ENCODE results near the gene EGR2. TPM values are rescaled to one million over a fixed set of nuclear protein-coding genes. Genes with fewer than 3 reads are reported as not detected.

The EGR2 gene
- total RNA-seq, 2 experiments from 2014 or later = 0.67 to 0.92 TPM

GRCh38 chr10:62816076-62816330 lies 163 bp downstream of the EGR2 start:
- H3K9me3 Mint-ChIP-seq = no peaks in the 10 kb centered on the region
- peak overlapping the region; percentile 98 for H3K27ac Mint-ChIP-seq
- no peaks in the 10 kb centered on the region for H3K36me3 Mint-ChIP-seq (ENCODE audit: low read depth)
- peaks cover 66% of the 10 kb centered on the region for H3K27me3 Mint-ChIP-seq
- peak overlapping the region; percentile 92 for H3K4me3 Mint-ChIP-seq
- peaks cover 51% of the 10 kb centered on the region for H3K4me1 Mint-ChIP-seq
- ChIA-PET CTCF (interaction anchor here (1.1 to 6.2 kb wide), 6 partner anchors 12 to 205 kb away, joined by 3 to 79 read pairs (median 4); partner anchors contain the start of gene ADO), POLR2A (interaction anchor here (0.6 to 1.4 kb wide), 2 partner anchors 11 to 131 kb away, joined by 3 to 4 read pairs; partner anchors contain the start of gene ADO)
- DNase-seq = no peak

DNA sequence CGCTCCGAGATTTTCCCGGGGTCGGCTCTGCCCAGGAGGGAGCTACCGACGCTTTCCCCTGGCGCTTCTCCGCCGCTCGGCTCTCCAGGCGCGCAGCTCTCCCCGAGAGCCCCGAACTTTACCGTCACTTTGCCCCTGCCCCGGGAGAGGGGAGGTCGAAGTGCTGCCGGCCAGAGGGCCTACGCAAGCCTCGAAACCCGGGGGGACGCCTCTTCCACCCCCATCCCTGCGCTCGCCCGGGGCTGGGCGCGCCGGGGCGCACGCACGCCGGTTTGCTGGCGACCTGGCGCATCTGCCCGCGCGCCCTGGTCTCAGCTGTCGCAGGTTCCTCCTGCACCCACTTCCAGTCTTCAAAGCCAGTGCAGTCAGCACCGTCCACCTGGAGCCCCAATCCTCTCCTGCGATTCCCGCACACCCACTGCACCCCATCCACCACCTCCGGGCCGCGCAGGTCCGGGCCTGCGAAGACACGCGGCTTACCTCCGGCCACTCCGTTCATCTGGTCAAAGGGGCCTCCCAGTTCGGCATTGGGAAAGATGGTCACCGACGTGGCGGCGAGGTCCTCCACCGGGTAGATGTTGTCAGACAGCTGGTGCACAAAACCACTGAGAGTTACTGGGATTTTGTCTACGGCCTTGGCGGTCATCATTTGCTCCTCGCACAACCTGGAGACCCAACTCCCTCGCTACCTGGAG lies 638 bp downstream of the EGR2 start:
- CTCF ChIA-PET = interaction anchor here (1.1 to 6.2 kb wide), 7 partner anchors 12 to 205 kb away, joined by 3 to 79 read pairs (median 4); partner anchors contain the start of gene ADO
- peaks cover 56% of the 10 kb centered on the region for H3K4me1 Mint-ChIP-seq

DNA sequence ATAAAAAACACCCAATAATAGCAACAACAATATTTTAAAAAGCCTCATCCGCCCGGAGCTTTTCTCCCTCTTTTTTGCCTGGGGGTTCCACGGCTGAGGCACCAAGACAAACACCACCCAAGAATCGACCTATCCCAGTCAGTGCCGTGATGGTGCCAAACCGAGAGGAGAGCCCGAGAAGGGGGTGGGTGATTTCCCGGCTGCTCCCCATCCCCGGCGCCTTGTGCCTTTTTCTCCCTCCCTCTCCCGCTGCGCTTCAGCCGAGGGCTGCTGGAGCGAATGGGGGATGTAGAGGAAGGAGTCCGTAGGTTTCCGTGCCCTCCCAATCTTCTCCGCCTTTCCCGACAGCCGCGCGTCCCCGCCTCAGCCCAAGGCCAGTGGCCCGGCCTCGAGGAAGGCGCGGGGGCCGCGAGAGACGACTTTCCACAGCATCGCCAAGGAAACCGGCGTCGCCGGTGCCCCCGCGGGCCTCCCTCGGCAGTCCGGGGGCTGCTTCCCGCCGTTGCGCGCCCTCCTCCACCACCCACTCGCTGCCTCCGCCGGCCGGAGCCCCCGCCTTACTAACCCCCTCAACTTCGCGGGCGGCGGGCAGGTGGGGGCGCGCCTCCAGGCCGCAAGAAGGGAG lies 1.3 kb downstream of the EGR2 start:
- peaks cover 9% of the 10 kb centered on the region for H3K36me3 Mint-ChIP-seq (ENCODE audit: low read depth)
- H3K27ac Mint-ChIP-seq = peak overlapping the region; percentile 54
- H3K4me3 Mint-ChIP-seq = peak overlapping the region; percentile 92
- H3K9me3 Mint-ChIP-seq = no peaks in the 10 kb centered on the region
- peaks cover 55% of the 10 kb centered on the region for H3K27me3 Mint-ChIP-seq
- ChIA-PET POLR2A (interaction anchor here (1.4 kb wide), 1 partner anchor 10 kb away, joined by 4 read pairs; the partner anchor contains the start of gene ADO), CTCF (interaction anchor here (1.1 to 6.2 kb wide), 4 partner anchors 11 to 204 kb away, joined by 3 to 79 read pairs (median 37); partner anchors contain the start of gene ADO)
- DNase-seq = no peak
- peaks cover 60% of the 10 kb centered on the region for H3K4me1 Mint-ChIP-seq

More for the DNA sequence above, 638 bp downstream of the EGR2 start:
- Mint-ChIP-seq H3K4me3 (peak overlapping the region; percentile 92), H3K27ac (peak overlapping the region; percentile 98), H3K36me3 (ENCODE audit: low read depth) (peaks cover 5% of the 10 kb centered on the region), H3K27me3 (peaks cover 62% of the 10 kb centered on the region), H3K9me3 (no peaks in the 10 kb centered on the region)
- DNase-seq = peak; percentile 24
- POLR2A ChIA-PET = interaction anchor here (1.4 kb wide), 1 partner anchor 11 kb away, joined by 4 read pairs; the partner anchor contains the start of gene ADO

- DNase-seq = no peak
- H3K36me3 Mint-ChIP-seq (ENCODE audit: low read depth) = peaks cover 12% of the 10 kb centered on the region
- ChIA-PET CTCF (interaction anchor here (1.1 to 6.2 kb wide), 2 partner anchors 10 to 133 kb away, joined by 3 to 71 read pairs; partner anchors contain the start of gene ADO), POLR2A (no interaction called here)
- H3K4me1 Mint-ChIP-seq = peaks cover 60% of the 10 kb centered on the region
- H3K27me3 Mint-ChIP-seq = peaks cover 46% of the 10 kb centered on the region
- H3K4me3 Mint-ChIP-seq = peak overlapping the region; percentile 42
- H3K27ac Mint-ChIP-seq = peak overlapping the region; percentile 50
- H3K9me3 Mint-ChIP-seq = no peaks in the 10 kb centered on the region
Measured at GRCh38 chr10:62813981-62814380, 2.2 kb downstream of the EGR2 start.

DNA sequence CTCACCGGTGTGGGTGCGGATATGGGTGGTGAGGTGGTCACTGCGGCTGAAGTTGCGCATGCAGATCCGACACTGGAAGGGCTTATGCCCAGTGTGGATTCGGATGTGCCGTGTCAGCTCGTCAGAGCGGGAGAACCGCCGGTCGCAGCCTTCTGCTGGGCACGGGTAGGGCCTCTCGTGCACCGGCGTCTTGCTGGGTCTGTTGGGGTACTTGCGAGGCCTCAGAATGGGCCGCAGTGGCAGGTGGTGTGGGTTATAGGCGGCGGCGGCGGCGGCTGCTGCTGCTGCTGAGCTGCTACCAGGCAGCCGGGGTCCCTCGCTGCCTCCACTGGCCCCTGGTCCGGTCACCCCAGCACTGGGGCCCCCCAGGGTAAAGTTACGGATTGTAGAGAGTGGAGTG lies 2.7 kb downstream of the EGR2 start:
- ChIA-PET POLR2A (no interaction called here), CTCF (interaction anchor here (6.2 kb wide), 1 partner anchor 9 kb away, joined by 71 read pairs; the partner anchor contains the start of gene ADO)
- H3K27me3 Mint-ChIP-seq = peaks cover 43% of the 10 kb centered on the region
- H3K4me3 Mint-ChIP-seq = peak overlapping the region; percentile 42
- H3K36me3 Mint-ChIP-seq (ENCODE audit: low read depth) = peaks cover 17% of the 10 kb centered on the region
- peaks cover 60% of the 10 kb centered on the region for H3K4me1 Mint-ChIP-seq
- no peak overlapping the region for H3K27ac Mint-ChIP-seq
- DNase-seq = no peak
- no peaks in the 10 kb centered on the region for H3K9me3 Mint-ChIP-seq

- no peak overlapping the region for H3K4me3 Mint-ChIP-seq
- DNase-seq = no peak
- ChIA-PET CTCF (no interaction called here), POLR2A (no interaction called here)
- peaks cover 21% of the 10 kb centered on the region for H3K36me3 Mint-ChIP-seq (ENCODE audit: low read depth)
- peaks cover 59% of the 10 kb centered on the region for H3K4me1 Mint-ChIP-seq
- H3K27me3 Mint-ChIP-seq = peaks cover 39% of the 10 kb centered on the region
- H3K27ac Mint-ChIP-seq = no peak overlapping the region
- H3K9me3 Mint-ChIP-seq = no peaks in the 10 kb centered on the region
Measured at GRCh38 chr10:62812672-62813439, 3.3 kb downstream of the EGR2 start.

DNA sequence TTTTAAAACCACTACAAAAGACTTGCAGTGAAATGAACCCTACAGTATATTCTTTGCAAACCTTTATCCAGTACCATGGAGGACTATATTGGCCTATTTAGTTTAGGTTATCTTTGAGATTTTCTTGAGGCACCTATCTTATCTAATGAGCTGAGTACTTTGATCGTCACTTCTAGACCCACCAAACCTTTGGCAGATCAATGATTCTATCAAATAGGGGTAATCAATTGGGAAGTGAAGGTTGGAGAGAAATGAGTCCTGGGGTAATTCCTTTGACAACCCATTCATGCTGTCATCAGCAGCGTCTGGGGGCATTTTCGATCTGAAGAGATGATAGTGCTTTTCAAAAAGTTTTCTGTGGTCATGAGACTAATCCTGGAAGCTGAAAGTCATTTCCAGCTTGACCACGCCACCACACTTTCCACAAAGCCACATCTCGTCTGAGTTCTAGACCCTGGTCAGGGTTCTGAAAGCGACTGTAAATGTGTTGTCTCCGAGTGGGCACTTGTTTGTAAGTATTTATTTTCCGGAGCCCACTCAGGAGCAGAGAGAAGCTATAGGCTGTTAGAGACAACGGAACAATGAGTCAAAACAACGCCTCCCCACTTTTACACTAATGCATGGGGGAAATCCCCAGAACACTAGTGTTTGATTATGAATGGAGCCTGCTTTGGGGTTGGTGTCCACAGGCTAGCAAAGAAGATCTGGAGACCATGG lies 4.8 kb downstream of the EGR2 start:
- Mint-ChIP-seq H3K36me3 (ENCODE audit: low read depth) (peaks cover 37% of the 10 kb centered on the region), H3K9me3 (no peaks in the 10 kb centered on the region), H3K27ac (no peak overlapping the region), H3K4me3 (no peak overlapping the region), H3K27me3 (peaks cover 39% of the 10 kb centered on the region), H3K4me1 (peaks cover 64% of the 10 kb centered on the region)
- peak; percentile 48 for DNase-seq
- ChIA-PET POLR2A (interaction anchor here (1.2 kb wide), 1 partner anchor 78 kb away, joined by 3 read pairs; no protein-coding TSS in a partner anchor), CTCF (interaction anchor here (1.3 to 1.7 kb wide), 5 partner anchors 11 to 200 kb away, joined by 3 to 6 read pairs (median 4); no protein-coding TSS in a partner anchor)

DNA sequence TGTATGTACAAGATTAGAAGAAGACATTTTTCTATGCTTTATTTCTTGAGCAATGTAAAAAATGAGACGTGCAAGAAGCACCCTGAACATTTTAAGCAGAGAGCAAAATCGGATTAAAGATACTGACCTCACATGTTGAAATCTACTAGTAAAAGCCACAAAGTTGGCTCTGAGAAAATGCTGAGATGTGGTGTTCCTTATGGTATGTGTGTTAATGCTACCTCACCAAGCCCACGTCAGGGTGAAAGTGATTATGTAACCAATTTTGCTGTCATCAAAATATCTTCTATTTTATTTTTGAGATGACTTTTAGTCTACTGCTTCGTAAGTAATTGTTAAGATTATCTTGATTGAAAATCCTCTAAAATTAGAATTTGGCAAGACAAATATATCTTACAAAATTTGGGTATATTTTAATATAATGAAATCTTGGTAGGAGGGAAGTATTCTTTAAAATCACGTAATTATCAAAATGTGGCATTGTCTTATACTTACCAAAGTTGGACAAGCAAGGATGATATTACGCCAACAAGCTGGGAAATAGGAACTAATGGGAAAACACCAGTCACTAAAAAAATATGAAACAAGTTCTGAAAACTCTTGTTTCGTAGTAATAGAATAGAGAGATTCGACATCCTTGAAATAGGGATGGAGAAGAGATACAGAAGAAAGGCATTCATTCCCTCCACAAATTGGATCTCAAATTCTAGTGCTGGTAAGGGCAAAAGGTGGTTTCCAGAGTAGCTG lies 5.8 kb downstream of the EGR2 start:
- ChIA-PET POLR2A (interaction anchor here (1.2 kb wide), 1 partner anchor 77 kb away, joined by 3 read pairs; no protein-coding TSS in a partner anchor), CTCF (interaction anchor here (0.7 to 1.7 kb wide), 7 partner anchors 10 to 200 kb away, joined by 3 to 6 read pairs (median 3); no protein-coding TSS in a partner anchor)
- Mint-ChIP-seq H3K4me1 (peaks cover 61% of the 10 kb centered on the region), H3K27me3 (peaks cover 30% of the 10 kb centered on the region), H3K27ac (no peak overlapping the region), H3K9me3 (no peaks in the 10 kb centered on the region), H3K36me3 (ENCODE audit: low read depth) (peaks cover 41% of the 10 kb centered on the region), H3K4me3 (no peak overlapping the region)
- no peak for DNase-seq

DNA sequence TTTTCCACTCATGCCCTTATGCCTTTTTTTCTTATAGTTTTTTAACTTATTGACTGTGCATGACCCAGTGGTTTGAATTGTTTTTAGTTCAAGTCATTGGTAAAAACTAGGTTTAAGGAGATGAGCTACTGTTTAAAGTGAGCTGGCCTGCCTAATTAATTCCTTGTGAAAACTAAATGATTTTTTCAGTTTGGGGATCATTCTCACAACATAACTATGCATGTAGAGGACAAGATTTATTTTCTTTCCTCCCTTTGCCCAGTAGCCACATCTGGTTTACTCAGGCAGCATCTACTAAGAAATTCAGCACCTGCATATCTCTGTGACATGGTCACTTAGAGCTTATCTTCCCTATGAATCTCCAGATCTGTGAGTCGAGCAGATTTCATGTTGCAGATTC lies 9.9 kb downstream of the EGR2 start:
- Mint-ChIP-seq H3K36me3 (ENCODE audit: low read depth) (peaks cover 45% of the 10 kb centered on the region), H3K27ac (peak overlapping the region; percentile 20), H3K27me3 (no peaks in the 10 kb centered on the region), H3K4me1 (peaks cover 52% of the 10 kb centered on the region), H3K4me3 (peak overlapping the region; percentile 86), H3K9me3 (no peaks in the 10 kb centered on the region)
- CTCF ChIA-PET = interaction anchor here (0.7 to 11.2 kb wide), 2 partner anchors 10 to 63 kb away, joined by 3 to 71 read pairs; partner anchors contain the start of gene EGR2
- POLR2A ChIA-PET = interaction anchor here (0.7 kb wide), 1 partner anchor 169 kb away, joined by 4 read pairs; no protein-coding TSS in a partner anchor
- no peak for DNase-seq

- Mint-ChIP-seq H3K4me1 (peaks cover 44% of the 10 kb centered on the region), H3K4me3 (peak overlapping the region; percentile 86), H3K27ac (peak overlapping the region; percentile 91), H3K27me3 (peaks cover 7% of the 10 kb centered on the region), H3K9me3 (no peaks in the 10 kb centered on the region), H3K36me3 (ENCODE audit: low read depth) (peaks cover 39% of the 10 kb centered on the region)
- ChIA-PET CTCF (interaction anchor here (1.3 to 11.2 kb wide), 2 partner anchors 11 to 57 kb away, joined by 3 to 71 read pairs; partner anchors contain the start of gene EGR2), POLR2A (interaction anchor here (1.5 kb wide), 1 partner anchor 10 kb away, joined by 4 read pairs; the partner anchor contains the start of gene EGR2)
- DNase-seq = peak; percentile 15
Measured at GRCh38 chr10:62805231-62806099, 10.7 kb downstream of the EGR2 start.
